Transverse colon (tissue), 4 donors: Measurements from ENCODE around the gene DRGX.

Source experiments
- EP300 ChIP-seq: sonication (generic); formaldehyde crosslinking; IDR thresholded peaks from one replicate; pipeline ENCODE4 v1.6.1; 2017; ENCODE audit warnings: antibody characterized with exemption, low read depth
- POLR2A ChIP-seq: fragments of 450-650 bp; IDR thresholded peaks from one replicate; pipeline ENCODE4 v1.6.1; 2016; ENCODE audit warnings: antibody characterized with exemption, mild to moderate bottlenecking, moderate library complexity
- POLR2AphosphoS5 ChIP-seq, 3 donors: sonication (generic); formaldehyde crosslinking; IDR thresholded peaks; one replicate each; pipeline ENCODE4 v1.6.1; 2016; ENCODE audit warnings: antibody characterized with exemption in 3 of 3
- TF ChIP-seq, protein P1 (sequence below), 5 experiments: fragments of 200-600 bp in 3 of 5; fragments of 450-650 bp in 2 of 5; sonication (generic) in 3 of 5; IDR thresholded peaks; 1 replicate in 2 of 5; 2 replicates in 3 of 5; pipeline ENCODE4 v1.5.1; 2016 to 2017; ENCODE audit warnings: antibody characterized with exemption in 5 of 5, inconsistent platforms in 3 of 5, mild to moderate bottlenecking in 2 of 5, moderate library complexity in 1 of 5

DNA sequence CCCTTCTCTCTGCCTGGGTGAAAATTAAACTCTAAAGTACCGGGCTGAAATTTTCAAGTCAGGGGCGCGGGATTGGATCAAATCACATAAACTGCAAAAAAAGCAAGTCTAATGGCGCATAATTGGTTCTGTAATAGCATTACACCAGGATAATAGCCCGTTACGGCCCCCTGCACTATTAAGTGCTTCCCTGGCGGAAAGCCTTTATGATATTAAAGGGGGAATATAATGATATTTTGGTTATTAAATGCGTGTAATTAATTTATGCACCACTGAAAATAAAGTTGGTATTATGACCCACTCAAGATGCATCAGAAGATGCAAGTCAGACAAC lies 744 bp upstream of the DRGX start:
- no peak for TF ChIP-seq POLR2AphosphoS5 (IDR thresholded peaks at IDR 0.05)
- TF ChIP-seq, protein P1, sequence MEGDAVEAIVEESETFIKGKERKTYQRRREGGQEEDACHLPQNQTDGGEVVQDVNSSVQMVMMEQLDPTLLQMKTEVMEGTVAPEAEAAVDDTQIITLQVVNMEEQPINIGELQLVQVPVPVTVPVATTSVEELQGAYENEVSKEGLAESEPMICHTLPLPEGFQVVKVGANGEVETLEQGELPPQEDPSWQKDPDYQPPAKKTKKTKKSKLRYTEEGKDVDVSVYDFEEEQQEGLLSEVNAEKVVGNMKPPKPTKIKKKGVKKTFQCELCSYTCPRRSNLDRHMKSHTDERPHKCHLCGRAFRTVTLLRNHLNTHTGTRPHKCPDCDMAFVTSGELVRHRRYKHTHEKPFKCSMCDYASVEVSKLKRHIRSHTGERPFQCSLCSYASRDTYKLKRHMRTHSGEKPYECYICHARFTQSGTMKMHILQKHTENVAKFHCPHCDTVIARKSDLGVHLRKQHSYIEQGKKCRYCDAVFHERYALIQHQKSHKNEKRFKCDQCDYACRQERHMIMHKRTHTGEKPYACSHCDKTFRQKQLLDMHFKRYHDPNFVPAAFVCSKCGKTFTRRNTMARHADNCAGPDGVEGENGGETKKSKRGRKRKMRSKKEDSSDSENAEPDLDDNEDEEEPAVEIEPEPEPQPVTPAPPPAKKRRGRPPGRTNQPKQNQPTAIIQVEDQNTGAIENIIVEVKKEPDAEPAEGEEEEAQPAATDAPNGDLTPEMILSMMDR (IDR thresholded peaks at IDR 0.05): no peak
- TF ChIP-seq POLR2A: no peak
- TF ChIP-seq EP300: no peak
